ENCODE results near the gene CHRNA5. TPM values are rescaled to one million over a fixed set of nuclear protein-coding genes. Genes with fewer than 3 reads are reported as not detected.
"Not testable (repeated sequence)": the region's sequence is repeated elsewhere in the genome, so short reads cannot be mapped to it uniquely, and the experiment has no call there.

The CHRNA5 gene
- total RNA-seq, 1 experiment from 2014 or later = not detected

DNA sequence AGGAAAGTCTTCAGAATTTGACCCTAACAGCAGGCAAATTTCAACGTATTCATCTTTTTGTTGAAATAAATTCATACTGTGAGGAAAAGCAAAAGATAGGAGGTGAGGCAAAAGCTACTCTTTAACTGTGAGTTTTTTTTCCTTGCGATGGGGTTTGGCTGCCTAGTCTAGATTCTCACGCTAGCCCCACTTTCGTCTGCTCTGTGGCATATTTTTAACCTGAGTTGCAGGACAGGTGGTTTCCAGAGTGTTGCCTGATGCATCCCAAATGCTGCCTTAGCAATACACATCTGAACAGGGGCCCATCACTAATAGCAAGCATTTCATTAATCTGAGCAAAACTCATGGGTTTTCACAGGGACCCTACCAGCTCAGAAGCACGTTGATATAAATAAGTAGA lies 13.4 kb upstream of the CHRNA5 start:
- H3K36me3 ChIP-seq (ENCODE audit: insufficient read depth, low read length) = peaks cover 19% of the 10 kb centered on the region; the same call in 1 of the 2 replicates
- no peak overlapping the region for H3K4me3 ChIP-seq (ENCODE audit: low read length)
- H2AFZ ChIP-seq (ENCODE audit: low read length) = no peak overlapping the region
- H3K9me3 ChIP-seq (ENCODE audit: low read length) = no peaks in the 10 kb centered on the region
- H4K20me1 ChIP-seq (ENCODE audit: insufficient read depth, low read depth, low read length) = no peaks in the 10 kb centered on the region
- no peak overlapping the region for H3K4me2 ChIP-seq (ENCODE audit: low read depth, low read length, poor library complexity, severe bottlenecking)
- no peaks in the 10 kb centered on the region for H3K4me1 ChIP-seq (ENCODE audit: low read length)
- H3K27me3 ChIP-seq (ENCODE audit: low read length) = no peaks in the 10 kb centered on the region
- no peaks in the 10 kb centered on the region for H3K79me2 ChIP-seq (ENCODE audit: low read length)
- H3K27ac ChIP-seq (ENCODE audit: low read length) = no peak overlapping the region
- H3K9ac ChIP-seq (ENCODE audit: low read length) = no peak overlapping the region
- H3K9me2 ChIP-seq (replicated peaks; ENCODE audit: insufficient read depth, low read length) = no peaks in the 10 kb centered on the region
- no peak for DNase-seq

DNA sequence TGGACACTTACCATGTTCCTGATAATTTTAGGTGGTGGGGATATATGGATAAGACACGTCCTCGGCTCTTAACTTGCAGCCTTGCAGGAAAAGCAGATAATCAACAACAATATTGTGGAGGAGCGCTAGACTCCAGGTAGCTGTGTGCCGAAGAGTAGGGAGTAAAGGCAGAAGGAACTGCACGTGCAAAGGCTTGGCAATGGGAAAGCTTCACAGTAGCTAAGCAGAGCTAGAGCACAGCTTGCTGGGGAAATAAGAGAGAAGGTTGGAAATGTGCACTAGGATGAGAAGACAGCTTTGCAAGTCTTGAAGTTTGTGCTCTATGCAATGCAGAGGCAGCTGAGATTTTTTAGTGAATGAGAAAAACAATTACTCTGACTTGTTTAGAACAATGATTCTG lies 12.7 kb upstream of the CHRNA5 start:
- Histone ChIP-seq H3K9me3 (ENCODE audit: low read length) (no peaks in the 10 kb centered on the region), H3K4me1 (ENCODE audit: low read length) (no peaks in the 10 kb centered on the region), H4K20me1 (ENCODE audit: insufficient read depth, low read depth, low read length) (no peaks in the 10 kb centered on the region), H3K4me2 (ENCODE audit: low read depth, low read length, poor library complexity, severe bottlenecking) (no peak overlapping the region), H3K79me2 (ENCODE audit: low read length) (no peaks in the 10 kb centered on the region), H3K9me2 (replicated peaks; ENCODE audit: insufficient read depth, low read length) (no peaks in the 10 kb centered on the region), H3K27ac (ENCODE audit: low read length) (no peak overlapping the region), H3K27me3 (ENCODE audit: low read length) (no peaks in the 10 kb centered on the region), H3K4me3 (ENCODE audit: low read length) (no peak overlapping the region), H3K9ac (ENCODE audit: low read length) (no peak overlapping the region), H3K36me3 (ENCODE audit: insufficient read depth, low read length) (peaks cover 15% of the 10 kb centered on the region; the same call in 1 of the 2 replicates), H2AFZ (ENCODE audit: low read length) (no peak overlapping the region)
- no peak for DNase-seq

DNA sequence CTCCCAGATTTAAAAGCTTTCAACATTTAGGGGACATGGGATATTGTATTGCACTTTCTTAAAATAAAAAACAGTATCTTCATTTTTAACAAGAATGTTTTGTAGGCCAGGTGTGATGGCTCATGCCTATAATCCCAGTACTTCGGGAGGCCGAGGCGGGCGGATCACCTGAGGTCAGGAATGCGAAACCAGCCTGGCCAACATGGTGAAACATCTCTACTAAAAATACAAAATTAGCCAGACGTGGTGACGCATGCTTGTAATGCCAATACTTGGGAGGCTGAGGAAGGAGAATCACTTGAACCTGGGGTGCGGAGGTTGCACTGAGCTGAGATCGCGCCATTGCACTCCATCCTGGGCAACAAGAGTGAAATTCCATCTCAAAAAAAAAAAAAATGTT lies 5.1 kb upstream of the CHRNA5 start:
- not testable (repeated sequence) for H3K9ac ChIP-seq (ENCODE audit: low read length); H3K4me1 ChIP-seq (ENCODE audit: low read length); H3K79me2 ChIP-seq (ENCODE audit: low read length); H3K9me2 ChIP-seq (replicated peaks; ENCODE audit: insufficient read depth, low read length); H3K27ac ChIP-seq (ENCODE audit: low read length); H3K9me3 ChIP-seq (ENCODE audit: low read length); H3K27me3 ChIP-seq (ENCODE audit: low read length); H3K4me3 ChIP-seq (ENCODE audit: low read length); H3K4me2 ChIP-seq (ENCODE audit: low read depth, low read length, poor library complexity, severe bottlenecking); H3K36me3 ChIP-seq (ENCODE audit: insufficient read depth, low read length); H4K20me1 ChIP-seq (ENCODE audit: insufficient read depth, low read depth, low read length); H2AFZ ChIP-seq (ENCODE audit: low read length); DNase-seq

DNA sequence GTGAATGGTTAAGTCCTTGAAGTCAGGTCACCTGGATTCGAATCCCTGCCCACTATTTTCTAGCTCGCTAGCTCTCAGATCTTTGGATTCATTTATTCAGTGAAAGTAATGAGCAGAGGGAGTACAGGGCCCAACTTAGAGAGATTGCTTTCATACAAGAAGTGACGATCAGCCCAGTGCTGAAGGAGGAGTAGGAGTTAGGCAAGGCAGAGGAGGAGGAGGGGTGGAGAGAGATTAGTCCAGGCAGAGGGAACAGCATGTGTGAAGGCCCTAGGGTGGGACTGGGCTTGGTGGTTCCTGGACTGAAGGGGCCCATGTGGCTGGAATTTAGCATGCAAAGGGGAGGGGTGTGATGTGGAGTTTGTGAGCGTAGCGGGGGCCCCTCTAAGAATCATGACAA lies 3.8 kb upstream of the CHRNA5 start:
- Histone ChIP-seq H3K9ac (ENCODE audit: low read length) (no peak overlapping the region), H3K27ac (ENCODE audit: low read length) (no peak overlapping the region), H3K9me2 (replicated peaks; ENCODE audit: insufficient read depth, low read length) (no peaks in the 10 kb centered on the region), H4K20me1 (ENCODE audit: insufficient read depth, low read depth, low read length) (no peaks in the 10 kb centered on the region), H2AFZ (ENCODE audit: low read length) (no peak overlapping the region), H3K27me3 (ENCODE audit: low read length) (no peaks in the 10 kb centered on the region), H3K79me2 (ENCODE audit: low read length) (no peaks in the 10 kb centered on the region), H3K9me3 (ENCODE audit: low read length) (no peaks in the 10 kb centered on the region), H3K4me3 (ENCODE audit: low read length) (no peak overlapping the region), H3K4me2 (ENCODE audit: low read depth, low read length, poor library complexity, severe bottlenecking) (no peak overlapping the region), H3K36me3 (ENCODE audit: insufficient read depth, low read length) (no peaks in the 10 kb centered on the region), H3K4me1 (ENCODE audit: low read length) (peaks cover 10% of the 10 kb centered on the region)
- DNase-seq = no peak

DNA sequence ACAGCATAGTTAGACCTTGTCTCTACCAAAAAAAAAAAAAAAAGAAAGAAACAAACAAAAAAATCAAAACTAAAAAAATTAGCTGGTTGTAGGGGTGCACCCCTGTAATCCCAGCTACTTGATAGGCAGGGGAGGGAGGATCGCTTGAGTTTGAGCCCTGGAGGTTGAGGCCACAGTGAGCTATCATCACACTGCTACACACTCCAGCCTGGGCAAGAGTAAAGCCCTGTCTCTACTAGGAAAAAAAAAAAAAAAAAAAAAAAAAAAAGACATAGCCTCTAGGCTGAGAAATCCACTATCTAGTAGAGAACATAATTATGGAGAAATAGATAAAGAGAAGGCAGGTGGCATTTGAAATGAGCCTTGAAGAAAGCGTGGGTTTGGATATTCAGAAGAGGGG lies 2.2 kb upstream of the CHRNA5 start:
- Histone ChIP-seq H2AFZ (ENCODE audit: low read length) (no peak overlapping the region), H3K9me2 (replicated peaks; ENCODE audit: insufficient read depth, low read length) (no peaks in the 10 kb centered on the region), H3K9ac (ENCODE audit: low read length) (no peak overlapping the region), H3K4me3 (ENCODE audit: low read length) (no peak overlapping the region), H3K27me3 (ENCODE audit: low read length) (no peaks in the 10 kb centered on the region), H3K79me2 (ENCODE audit: low read length) (no peaks in the 10 kb centered on the region), H4K20me1 (ENCODE audit: insufficient read depth, low read depth, low read length) (no peaks in the 10 kb centered on the region), H3K4me2 (ENCODE audit: low read depth, low read length, poor library complexity, severe bottlenecking) (no peak overlapping the region), H3K9me3 (ENCODE audit: low read length) (no peaks in the 10 kb centered on the region), H3K4me1 (ENCODE audit: low read length) (peaks cover 10% of the 10 kb centered on the region), H3K27ac (ENCODE audit: low read length) (no peak overlapping the region), H3K36me3 (ENCODE audit: insufficient read depth, low read length) (no peaks in the 10 kb centered on the region)
- DNase-seq = no peak

DNA sequence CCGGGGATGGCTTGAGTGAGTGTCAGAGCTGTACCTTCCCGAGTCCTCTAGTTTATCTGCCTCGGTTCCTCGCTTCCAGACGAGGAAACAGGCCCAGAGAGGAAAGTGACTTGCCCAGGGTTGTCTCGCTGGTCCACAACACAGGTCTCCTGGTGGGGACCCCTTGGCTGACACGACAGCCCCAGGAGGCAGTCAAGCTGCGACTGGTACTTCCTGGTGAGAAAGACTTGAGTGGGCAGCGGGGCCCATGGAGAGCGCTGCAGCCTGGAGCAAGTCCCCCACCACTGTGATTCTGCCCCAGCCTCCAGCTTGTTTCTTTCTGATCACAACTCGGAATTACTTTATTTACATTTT lies 600 bp upstream of the CHRNA5 start:
- peak overlapping the region; percentile 62; the same call in 1 of the 2 replicates for H3K9ac ChIP-seq (ENCODE audit: low read length)
- no peaks in the 10 kb centered on the region for H3K9me3 ChIP-seq (ENCODE audit: low read length)
- H3K79me2 ChIP-seq (ENCODE audit: low read length) = no peaks in the 10 kb centered on the region
- H4K20me1 ChIP-seq (ENCODE audit: insufficient read depth, low read depth, low read length) = no peaks in the 10 kb centered on the region
- no peaks in the 10 kb centered on the region for H3K36me3 ChIP-seq (ENCODE audit: insufficient read depth, low read length)
- peak overlapping the region; percentile 54; the same call in 1 of the 2 replicates for H3K4me3 ChIP-seq (ENCODE audit: low read length)
- DNase-seq = no peak
- H3K9me2 ChIP-seq (replicated peaks; ENCODE audit: insufficient read depth, low read length) = no peaks in the 10 kb centered on the region
- H3K27ac ChIP-seq (ENCODE audit: low read length) = no peak overlapping the region
- peak overlapping the region; percentile 61 for H3K4me2 ChIP-seq (ENCODE audit: low read depth, low read length, poor library complexity, severe bottlenecking)
- peak overlapping the region; percentile 75 for H2AFZ ChIP-seq (ENCODE audit: low read length)
- H3K27me3 ChIP-seq (ENCODE audit: low read length) = no peaks in the 10 kb centered on the region
- H3K4me1 ChIP-seq (ENCODE audit: low read length) = peaks cover 10% of the 10 kb centered on the region

DNA sequence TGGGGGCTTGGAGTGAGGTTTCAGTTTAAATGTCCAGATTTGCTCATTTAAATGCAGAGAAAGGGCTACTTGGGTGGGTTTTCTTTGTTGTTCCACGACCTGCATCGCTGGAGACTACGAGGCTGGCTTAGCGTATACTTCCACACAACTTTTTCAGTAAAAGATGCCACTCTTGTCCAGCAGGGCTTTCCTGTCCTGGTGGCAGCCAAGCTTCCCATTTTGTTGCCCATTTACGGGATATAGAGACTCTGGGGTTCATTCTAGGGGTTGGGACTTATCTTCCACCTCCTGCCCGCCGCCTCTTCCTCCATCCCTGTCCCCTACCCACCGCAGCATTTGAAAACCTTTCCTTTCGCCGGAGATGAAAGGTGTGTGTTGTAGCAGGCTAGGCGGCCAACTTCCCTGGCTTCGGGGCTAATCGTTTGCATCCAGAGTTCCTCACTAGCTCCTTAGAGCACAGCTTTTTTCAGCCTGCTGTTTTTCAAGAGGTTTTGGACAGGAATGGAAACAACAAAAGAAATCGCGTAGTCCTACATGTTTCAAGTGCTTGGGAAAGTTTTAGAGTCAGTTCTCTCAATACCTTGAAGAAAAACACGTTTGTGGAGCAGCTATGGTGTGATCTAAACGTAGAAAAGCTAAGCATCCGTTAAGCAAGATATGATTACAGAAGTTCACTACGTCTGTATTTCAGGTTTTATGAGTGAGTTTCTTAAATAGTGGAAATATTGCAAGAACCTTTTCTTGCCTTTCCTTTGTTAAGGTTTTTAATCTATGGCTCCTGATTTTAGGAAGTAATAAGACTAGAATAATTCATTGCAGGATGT lies 843 bp downstream of the CHRNA5 start:
- Histone ChIP-seq H3K27me3 (ENCODE audit: low read length) (no peaks in the 10 kb centered on the region), H3K9me3 (ENCODE audit: low read length) (no peaks in the 10 kb centered on the region), H3K79me2 (ENCODE audit: low read length) (no peaks in the 10 kb centered on the region), H3K4me2 (ENCODE audit: low read depth, low read length, poor library complexity, severe bottlenecking) (peak overlapping the region; percentile 61), H4K20me1 (ENCODE audit: insufficient read depth, low read depth, low read length) (no peaks in the 10 kb centered on the region), H3K9me2 (replicated peaks; ENCODE audit: insufficient read depth, low read length) (no peaks in the 10 kb centered on the region), H3K4me3 (ENCODE audit: low read length) (peak overlapping the region; percentile 54), H3K36me3 (ENCODE audit: insufficient read depth, low read length) (no peaks in the 10 kb centered on the region), H3K4me1 (ENCODE audit: low read length) (peaks cover 10% of the 10 kb centered on the region), H3K27ac (ENCODE audit: low read length) (no peak overlapping the region), H3K9ac (ENCODE audit: low read length) (peak overlapping the region; percentile 62), H2AFZ (ENCODE audit: low read length) (peak overlapping the region; percentile 71; the same call in 1 of the 2 replicates)
- DNase-seq = no peak

DNA sequence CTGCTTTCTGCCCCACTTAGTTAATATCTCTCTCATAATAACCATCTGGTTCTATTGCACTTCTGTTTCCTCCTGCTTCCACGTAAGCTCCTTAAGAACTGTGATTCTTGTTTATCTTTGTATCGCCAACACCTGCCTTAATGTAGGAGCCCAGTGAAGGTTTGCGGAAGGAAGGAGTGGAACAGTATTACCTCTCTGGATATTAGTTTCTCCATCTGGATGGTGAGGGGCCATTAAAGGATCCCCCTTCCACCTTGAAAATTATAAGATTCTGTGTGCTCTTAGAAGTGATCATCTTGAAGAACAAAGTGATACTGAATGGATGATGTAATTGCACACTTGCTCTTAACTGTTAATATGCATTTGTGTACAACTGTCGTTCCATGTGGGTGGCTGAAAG lies 2.2 kb downstream of the CHRNA5 start:
- Histone ChIP-seq H3K9me3 (ENCODE audit: low read length) (no peaks in the 10 kb centered on the region), H3K4me2 (ENCODE audit: low read depth, low read length, poor library complexity, severe bottlenecking) (no peak overlapping the region), H3K27ac (ENCODE audit: low read length) (no peak overlapping the region), H3K36me3 (ENCODE audit: insufficient read depth, low read length) (no peaks in the 10 kb centered on the region), H3K9ac (ENCODE audit: low read length) (no peak overlapping the region), H3K27me3 (ENCODE audit: low read length) (no peaks in the 10 kb centered on the region), H3K4me1 (ENCODE audit: low read length) (peaks cover 10% of the 10 kb centered on the region), H3K79me2 (ENCODE audit: low read length) (no peaks in the 10 kb centered on the region), H3K9me2 (replicated peaks; ENCODE audit: insufficient read depth, low read length) (no peaks in the 10 kb centered on the region), H3K4me3 (ENCODE audit: low read length) (no peak overlapping the region), H4K20me1 (ENCODE audit: insufficient read depth, low read depth, low read length) (no peaks in the 10 kb centered on the region), H2AFZ (ENCODE audit: low read length) (no peak overlapping the region)
- DNase-seq = no peak
